Activated CD8-positive, alpha-beta T cell treated with anti-CD3 and anti-CD28 coated beads for 36 hours (primary cell): ENCODE measurements around the gene CFAP299. TPM values are rescaled to one million over a fixed set of nuclear protein-coding genes. Genes with fewer than 3 reads are reported as not detected.

Experiments
- ATAC-seq: fragments of 200-7000 bp; cut with Tn5 transposase; one replicate; pipeline ENCODE4 v1.10.0; 2021; ENCODE audit warnings: mild to moderate bottlenecking, moderate library complexity
- CTCF ChIA-PET: fragments of 350-600 bp; sonication (Branson Sonifier 250); formaldehyde crosslinking; loops from one replicate; lab custom pipeline; 2021; ENCODE audit warnings: antibody characterized with exemption; lab: Charles Lee
- POLR2A ChIA-PET: fragments of 350-600 bp; sonication (Branson Sonifier 250); formaldehyde crosslinking; loops from one replicate; lab custom pipeline; 2021; ENCODE audit warnings: antibody characterized with exemption; lab: Charles Lee
- DNase-seq: peaks from one replicate; pipeline ENCODE4 v3.0.0-alpha.2; 2020
- H3K27ac Mint-ChIP-seq: one replicate; pipeline ENCODE4 v1.8.0; 2021; ENCODE audit warnings: mild to moderate bottlenecking, mixed read lengths
- H3K27me3 Mint-ChIP-seq: one replicate; pipeline ENCODE4 v1.8.0; 2021; ENCODE audit warnings: mixed read lengths
- H3K36me3 Mint-ChIP-seq: one replicate; pipeline ENCODE4 v1.8.0; 2021; ENCODE audit warnings: low read depth, mixed read lengths
- H3K4me1 Mint-ChIP-seq: one replicate; pipeline ENCODE4 v1.8.0; 2021; ENCODE audit warnings: low read depth, mixed read lengths
- H3K4me3 Mint-ChIP-seq: one replicate; pipeline ENCODE4 v1.8.0; 2021; ENCODE audit warnings: mild to moderate bottlenecking, moderate library complexity, mixed read lengths
- H3K9me3 Mint-ChIP-seq: one replicate; pipeline ENCODE4 v1.8.0; 2021; ENCODE audit warnings: mixed read lengths
- intact Hi-C: fragments of 100-400 bp; cut with micrococcal nuclease; formaldehyde crosslinking; loops from one replicate; pipeline ENCODE4 v1.10.0; 2022
- total RNA-seq, 2 experiments: library from RNA; stranded (reverse); gene quantifications; one replicate each; pipeline ENCODE4 v1.2.3, GENCODE V29; 2021
- TF ChIP-seq, protein P1 (sequence below): fragments of 200-600 bp; IDR thresholded peaks from one replicate; pipeline ENCODE4 v1.8.0; 2022; ENCODE audit warnings: antibody characterized with exemption, mild to moderate bottlenecking

CFAP299 gene
- total RNA-seq, 2 experiments from 2014 or later = not detected

DNA sequence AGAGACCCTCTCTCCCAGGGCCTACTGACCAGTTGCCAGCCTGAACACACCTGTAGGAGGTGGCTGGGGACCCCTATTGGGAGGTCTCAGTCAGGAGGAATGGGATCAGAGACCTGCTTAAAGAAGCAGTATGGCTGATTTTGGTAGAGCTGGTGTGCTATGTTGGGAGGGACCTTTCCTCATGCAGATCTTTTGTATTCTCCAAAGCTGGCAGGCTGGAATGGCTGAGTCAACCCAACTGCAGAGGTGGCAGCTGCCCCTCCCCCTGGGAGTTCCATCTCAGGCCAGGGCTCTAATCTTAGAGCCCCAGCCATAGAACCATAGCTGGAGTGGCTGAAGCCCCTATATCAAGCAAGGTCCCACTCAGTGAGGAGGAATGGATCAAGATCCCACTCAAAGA, 415.7 kb downstream of the CFAP299 start:
- no peaks in the 10 kb centered on the region for H3K27me3 Mint-ChIP-seq
- CTCF ChIA-PET = no interaction called here
- ATAC-seq (no peak), DNase-seq (no peak)
- H3K9me3 Mint-ChIP-seq = no peaks in the 10 kb centered on the region
- no peak overlapping the region for H3K4me3 Mint-ChIP-seq
- no peaks in the 10 kb centered on the region for H3K4me1 Mint-ChIP-seq
- POLR2A ChIA-PET = no interaction called here
- TF ChIP-seq, protein P1, sequence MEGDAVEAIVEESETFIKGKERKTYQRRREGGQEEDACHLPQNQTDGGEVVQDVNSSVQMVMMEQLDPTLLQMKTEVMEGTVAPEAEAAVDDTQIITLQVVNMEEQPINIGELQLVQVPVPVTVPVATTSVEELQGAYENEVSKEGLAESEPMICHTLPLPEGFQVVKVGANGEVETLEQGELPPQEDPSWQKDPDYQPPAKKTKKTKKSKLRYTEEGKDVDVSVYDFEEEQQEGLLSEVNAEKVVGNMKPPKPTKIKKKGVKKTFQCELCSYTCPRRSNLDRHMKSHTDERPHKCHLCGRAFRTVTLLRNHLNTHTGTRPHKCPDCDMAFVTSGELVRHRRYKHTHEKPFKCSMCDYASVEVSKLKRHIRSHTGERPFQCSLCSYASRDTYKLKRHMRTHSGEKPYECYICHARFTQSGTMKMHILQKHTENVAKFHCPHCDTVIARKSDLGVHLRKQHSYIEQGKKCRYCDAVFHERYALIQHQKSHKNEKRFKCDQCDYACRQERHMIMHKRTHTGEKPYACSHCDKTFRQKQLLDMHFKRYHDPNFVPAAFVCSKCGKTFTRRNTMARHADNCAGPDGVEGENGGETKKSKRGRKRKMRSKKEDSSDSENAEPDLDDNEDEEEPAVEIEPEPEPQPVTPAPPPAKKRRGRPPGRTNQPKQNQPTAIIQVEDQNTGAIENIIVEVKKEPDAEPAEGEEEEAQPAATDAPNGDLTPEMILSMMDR = no peak
- no peak overlapping the region for H3K27ac Mint-ChIP-seq
- intact Hi-C loops = no loop called here
- no peaks in the 10 kb centered on the region for H3K36me3 Mint-ChIP-seq

DNA sequence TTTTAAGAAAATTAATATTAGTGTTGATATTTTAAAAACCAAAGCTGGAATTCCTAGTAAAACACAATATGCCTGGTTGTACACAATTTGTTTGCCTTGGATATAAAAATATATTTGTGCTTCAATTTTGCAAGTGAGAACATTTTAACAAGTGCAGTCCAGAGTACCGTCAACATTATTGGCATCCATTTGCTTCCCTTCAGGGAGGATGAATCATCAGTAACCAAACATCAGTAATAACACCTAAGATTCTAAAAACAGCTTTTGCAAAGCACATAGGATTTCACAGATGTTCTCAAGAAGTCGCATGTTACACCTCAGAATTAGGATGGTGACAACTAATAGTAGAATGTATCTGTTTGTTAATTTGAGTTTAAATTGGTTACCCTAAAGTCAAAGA, 432.4 kb downstream of the CFAP299 start:
- ChIA-PET CTCF (no interaction called here), POLR2A (no interaction called here)
- no peaks in the 10 kb centered on the region for H3K36me3 Mint-ChIP-seq
- TF ChIP-seq, protein P1 = no peak
- ATAC-seq = no peak
- no peaks in the 10 kb centered on the region for H3K27me3 Mint-ChIP-seq
- H3K27ac Mint-ChIP-seq = no peak overlapping the region
- intact Hi-C loops = no loop called here
- H3K4me1 Mint-ChIP-seq = no peaks in the 10 kb centered on the region
- H3K9me3 Mint-ChIP-seq = peaks cover 8% of the 10 kb centered on the region
- no peak overlapping the region for H3K4me3 Mint-ChIP-seq
- no peak for DNase-seq

DNA sequence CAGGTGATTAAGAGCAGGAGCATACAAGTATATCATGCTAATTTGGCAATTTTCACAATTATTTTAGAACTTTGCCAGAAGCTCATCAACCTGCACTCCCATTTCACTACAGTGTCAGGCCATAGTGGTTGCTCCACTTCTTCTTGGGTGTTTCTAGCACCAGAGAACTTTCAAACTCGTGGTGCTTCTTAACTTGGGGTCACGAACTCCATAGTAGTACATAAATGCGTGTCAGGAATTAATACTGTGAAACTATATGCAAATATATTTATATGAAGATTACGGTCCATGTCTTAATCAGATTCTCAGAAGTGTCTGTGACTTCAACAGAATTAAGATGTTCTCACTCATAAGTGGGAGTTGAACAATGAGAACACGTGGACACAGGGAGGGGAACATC, 440.6 kb downstream of the CFAP299 start:
- DNase-seq = no peak
- ChIA-PET CTCF (no interaction called here), POLR2A (no interaction called here)
- Mint-ChIP-seq H3K9me3 (no peaks in the 10 kb centered on the region), H3K4me1 (no peaks in the 10 kb centered on the region), H3K27ac (no peak overlapping the region), H3K27me3 (no peaks in the 10 kb centered on the region), H3K4me3 (no peak overlapping the region), H3K36me3 (no peaks in the 10 kb centered on the region)
- TF ChIP-seq, protein P1 = no peak
- no peak for ATAC-seq
- intact Hi-C loops = no loop called here

DNA sequence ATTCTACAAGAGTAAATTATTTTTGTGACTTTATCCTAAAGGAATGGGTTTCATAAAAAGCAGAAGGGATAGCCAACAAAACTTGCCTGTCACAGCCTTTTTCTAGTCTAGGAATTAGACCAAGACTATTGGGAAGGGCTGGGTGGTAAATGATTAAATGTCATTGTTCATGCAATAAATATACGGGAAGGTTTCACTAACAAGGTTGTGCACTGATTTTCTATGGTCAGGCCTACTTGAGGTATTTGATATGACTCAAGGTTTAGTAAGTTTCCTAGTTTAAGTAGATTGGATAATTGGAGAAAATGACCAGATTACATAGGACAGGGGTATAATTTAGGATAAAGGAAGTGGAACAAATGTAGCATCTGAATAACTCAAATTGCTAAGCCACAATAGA, 445.9 kb downstream of the CFAP299 start:
- no peak overlapping the region for H3K4me3 Mint-ChIP-seq
- DNase-seq (no peak), ATAC-seq (no peak)
- no peaks in the 10 kb centered on the region for H3K4me1 Mint-ChIP-seq
- intact Hi-C loops = no loop called here
- TF ChIP-seq, protein P1 = no peak
- ChIA-PET POLR2A (no interaction called here), CTCF (no interaction called here)
- no peaks in the 10 kb centered on the region for H3K27me3 Mint-ChIP-seq
- no peaks in the 10 kb centered on the region for H3K9me3 Mint-ChIP-seq
- no peak overlapping the region for H3K27ac Mint-ChIP-seq
- no peaks in the 10 kb centered on the region for H3K36me3 Mint-ChIP-seq

DNA sequence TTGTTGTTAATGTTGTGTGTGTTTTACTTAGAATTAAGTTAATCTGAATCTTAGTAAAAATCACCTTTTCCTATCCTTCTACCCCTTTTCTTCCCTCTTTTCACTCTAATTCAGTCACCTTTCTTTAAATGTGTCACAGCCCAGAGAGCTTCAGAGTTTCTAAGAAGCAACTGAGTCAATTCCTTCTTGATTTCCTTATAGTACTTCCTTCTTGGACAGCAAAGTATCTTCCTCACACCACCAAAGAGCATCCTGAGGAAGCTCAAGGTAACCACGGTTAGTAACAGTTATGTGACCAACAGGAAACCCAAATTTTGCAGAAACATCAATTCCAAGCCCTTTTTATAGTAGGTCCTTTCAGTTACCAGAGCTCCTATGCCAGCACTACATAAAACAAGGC, 451.8 kb downstream of the CFAP299 start:
- TF ChIP-seq, protein P1 = no peak
- Mint-ChIP-seq H3K36me3 (no peaks in the 10 kb centered on the region), H3K27me3 (no peaks in the 10 kb centered on the region), H3K4me1 (peaks cover 7% of the 10 kb centered on the region), H3K4me3 (no peak overlapping the region), H3K27ac (no peak overlapping the region), H3K9me3 (no peaks in the 10 kb centered on the region)
- intact Hi-C loops = no loop called here
- POLR2A ChIA-PET = no interaction called here
- ATAC-seq (no peak), DNase-seq (no peak)
- CTCF ChIA-PET = interaction anchor here (0.9 to 1.1 kb wide), 2 partner anchors 9 to 421 kb away, joined by 3 to 4 read pairs; no protein-coding TSS in a partner anchor
